ENCODE results near the gene TADA3. TPM values are rescaled to one million over a fixed set of nuclear protein-coding genes. Genes with fewer than 3 reads are reported as not detected.

TADA3 gene
- total RNA-seq, 2 donors from 2014 or later, result 37.4 to 37.6 TPM

DNA sequence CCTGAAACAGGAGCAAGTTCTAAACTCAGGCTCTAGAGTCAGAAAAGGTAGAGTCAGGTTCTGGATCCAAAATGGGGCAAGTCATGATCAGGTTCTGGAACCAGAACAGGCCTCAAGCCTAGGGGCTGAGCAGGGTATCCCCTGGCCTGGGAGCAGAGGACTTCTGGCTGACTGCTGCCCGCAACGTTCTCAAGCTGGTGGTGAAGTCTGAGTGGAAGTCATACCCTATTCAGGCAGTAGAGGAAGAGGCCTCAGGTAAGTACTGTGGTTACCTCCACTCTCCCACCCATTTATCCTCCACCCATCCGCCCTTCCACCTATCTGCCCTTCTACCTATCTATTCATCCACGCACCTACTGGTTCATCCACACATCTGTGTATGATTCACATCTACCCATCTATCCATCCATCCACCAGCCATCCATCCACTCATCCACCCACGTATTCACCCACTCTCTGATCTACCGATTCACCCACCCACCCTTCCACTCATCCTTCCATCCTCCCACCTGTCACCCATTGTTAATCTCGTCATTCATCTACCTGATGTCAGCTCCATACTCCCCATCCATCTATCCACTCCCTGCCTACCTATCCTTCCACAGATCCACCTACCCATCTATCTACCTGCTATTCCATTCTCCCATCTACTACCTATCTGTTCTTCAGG is 26.5 kb upstream of the TADA3 start:
- no peaks in the 10 kb centered on the region for H3K9me3 ChIP-seq
- intact Hi-C loops (cut with DNase I), result no loop called here
- H3K4me3 ChIP-seq, result no peak overlapping the region
- no peaks in the 10 kb centered on the region for H3K27me3 ChIP-seq
- 87 to 92% methylated on average over 6 of the region's 7 CpGs for WGBS, 2 donors
- H3K4me1 ChIP-seq, result no peaks in the 10 kb centered on the region
- no peak overlapping the region for H3K27ac ChIP-seq
- ATAC-seq, result no peak
- DNase-seq, result no peak
- no peaks in the 10 kb centered on the region for H3K36me3 ChIP-seq (replicated peaks in 1 of 2; ENCODE audit: insufficient read depth in 1 of 2, low read depth in 2 of 2)
- TF ChIP-seq POLR2A (IDR thresholded peaks at IDR 0.05), result no peak
- TF ChIP-seq, protein P1, sequence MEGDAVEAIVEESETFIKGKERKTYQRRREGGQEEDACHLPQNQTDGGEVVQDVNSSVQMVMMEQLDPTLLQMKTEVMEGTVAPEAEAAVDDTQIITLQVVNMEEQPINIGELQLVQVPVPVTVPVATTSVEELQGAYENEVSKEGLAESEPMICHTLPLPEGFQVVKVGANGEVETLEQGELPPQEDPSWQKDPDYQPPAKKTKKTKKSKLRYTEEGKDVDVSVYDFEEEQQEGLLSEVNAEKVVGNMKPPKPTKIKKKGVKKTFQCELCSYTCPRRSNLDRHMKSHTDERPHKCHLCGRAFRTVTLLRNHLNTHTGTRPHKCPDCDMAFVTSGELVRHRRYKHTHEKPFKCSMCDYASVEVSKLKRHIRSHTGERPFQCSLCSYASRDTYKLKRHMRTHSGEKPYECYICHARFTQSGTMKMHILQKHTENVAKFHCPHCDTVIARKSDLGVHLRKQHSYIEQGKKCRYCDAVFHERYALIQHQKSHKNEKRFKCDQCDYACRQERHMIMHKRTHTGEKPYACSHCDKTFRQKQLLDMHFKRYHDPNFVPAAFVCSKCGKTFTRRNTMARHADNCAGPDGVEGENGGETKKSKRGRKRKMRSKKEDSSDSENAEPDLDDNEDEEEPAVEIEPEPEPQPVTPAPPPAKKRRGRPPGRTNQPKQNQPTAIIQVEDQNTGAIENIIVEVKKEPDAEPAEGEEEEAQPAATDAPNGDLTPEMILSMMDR (IDR thresholded peaks at IDR 0.05), result no peak

DNA sequence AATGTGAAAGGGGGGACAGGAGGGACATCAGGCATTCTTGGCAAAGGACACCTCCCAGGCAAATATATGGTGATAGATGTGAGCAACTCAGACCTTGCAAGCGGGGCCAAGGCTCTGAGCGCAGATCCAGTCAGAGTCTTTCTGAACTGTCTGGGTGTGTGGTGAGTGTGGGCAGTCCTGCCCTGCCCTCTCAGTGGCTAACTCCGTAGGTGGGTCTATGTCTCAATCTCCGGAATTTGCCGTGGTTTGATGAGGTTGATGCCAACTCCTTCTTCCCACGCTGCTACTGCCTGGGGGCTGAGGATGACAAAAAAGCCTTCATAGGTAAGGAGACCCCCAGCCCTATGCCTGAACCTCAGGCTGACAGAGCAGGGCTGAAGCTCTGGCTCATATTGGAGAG is 25.2 kb upstream of the TADA3 start:
- H3K9me3 ChIP-seq, result no peaks in the 10 kb centered on the region
- 74 to 80% methylated on average over 1 to 6 of the region's 6 CpGs for WGBS, 2 donors
- H3K27me3 ChIP-seq, result no peaks in the 10 kb centered on the region
- H3K36me3 ChIP-seq (replicated peaks in 1 of 2; ENCODE audit: insufficient read depth in 1 of 2, low read depth in 2 of 2), result no peaks in the 10 kb centered on the region
- ATAC-seq, result no peak
- H3K4me1 ChIP-seq, result no peaks in the 10 kb centered on the region
- DNase-seq, result no peak
- TF ChIP-seq, protein P1 (IDR thresholded peaks at IDR 0.05), result no peak
- no peak for TF ChIP-seq POLR2A (IDR thresholded peaks at IDR 0.05)
- no peak overlapping the region for H3K27ac ChIP-seq
- no peak overlapping the region for H3K4me3 ChIP-seq
- intact Hi-C loops (cut with DNase I), result no loop called here

DNA sequence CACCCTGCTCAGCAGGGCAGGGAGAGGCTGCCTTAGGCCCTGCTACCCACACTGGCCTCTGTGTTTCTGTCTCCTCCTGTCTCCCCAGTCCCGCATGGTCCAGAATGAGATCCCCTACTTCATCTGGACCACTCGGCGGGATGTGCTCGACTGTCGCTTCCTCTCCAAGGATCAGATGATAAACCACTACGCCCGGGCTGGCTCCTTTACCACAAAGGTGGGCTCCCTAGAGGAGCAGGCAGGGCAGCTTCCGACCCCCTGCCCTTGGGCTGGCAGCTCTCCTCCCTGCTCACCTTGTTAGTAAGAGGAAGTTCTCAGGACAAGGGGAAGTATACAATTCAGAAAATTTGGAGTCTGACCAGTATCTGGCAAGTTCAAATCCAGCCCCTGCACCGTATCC is 23.7 kb upstream of the TADA3 start:
- Histone ChIP-seq H3K4me3 (no peak overlapping the region), H3K4me1 (peaks cover under 1% of the 10 kb centered on the region), H3K9me3 (no peaks in the 10 kb centered on the region), H3K27ac (no peak overlapping the region), H3K36me3 (replicated peaks in 1 of 2; ENCODE audit: insufficient read depth in 1 of 2, low read depth in 2 of 2) (no peaks in the 10 kb centered on the region), H3K27me3 (no peaks in the 10 kb centered on the region)
- intact Hi-C loops (cut with DNase I), result no loop called here
- 86 to 88% methylated on average over 9 of the region's 9 CpGs for WGBS, 2 donors
- no peak for TF ChIP-seq POLR2A (IDR thresholded peaks at IDR 0.05)
- TF ChIP-seq, protein P1 (IDR thresholded peaks at IDR 0.05), result no peak
- DNase-seq (no peak), ATAC-seq (no peak)

DNA sequence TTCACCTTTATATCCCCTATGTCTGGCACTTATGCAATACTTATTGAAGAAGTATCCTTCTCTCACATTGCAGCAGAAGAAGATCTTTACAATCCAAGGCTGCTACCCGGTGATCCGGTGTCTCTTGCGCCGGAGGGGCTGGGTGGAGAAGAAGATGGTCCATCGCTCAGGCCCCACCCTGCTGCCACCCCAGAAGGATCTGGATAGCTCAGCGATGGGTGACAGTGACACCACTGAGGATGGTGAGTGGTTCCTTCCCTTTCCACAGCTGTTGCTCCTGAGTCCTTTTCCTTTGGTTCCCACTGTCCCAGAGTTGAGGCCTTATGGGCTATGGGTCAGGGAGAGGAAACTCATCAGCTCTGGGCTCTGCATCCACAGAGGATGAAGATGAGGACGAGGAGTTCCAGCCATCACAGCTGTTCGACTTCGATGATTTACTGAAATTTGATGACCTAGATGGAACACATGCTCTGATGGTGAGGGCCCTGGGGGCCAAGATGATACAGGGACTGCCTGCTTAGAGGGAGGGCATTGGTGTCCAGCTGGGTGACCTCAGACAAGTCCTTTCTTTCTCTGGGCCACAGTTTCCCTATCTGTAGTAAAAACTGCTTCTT is 20.7 kb upstream of the TADA3 start:
- no peak for TF ChIP-seq POLR2A (IDR thresholded peaks at IDR 0.05)
- TF ChIP-seq, protein P1 (IDR thresholded peaks at IDR 0.05), result no peak
- intact Hi-C loops (cut with DNase I), result no loop called here

DNA sequence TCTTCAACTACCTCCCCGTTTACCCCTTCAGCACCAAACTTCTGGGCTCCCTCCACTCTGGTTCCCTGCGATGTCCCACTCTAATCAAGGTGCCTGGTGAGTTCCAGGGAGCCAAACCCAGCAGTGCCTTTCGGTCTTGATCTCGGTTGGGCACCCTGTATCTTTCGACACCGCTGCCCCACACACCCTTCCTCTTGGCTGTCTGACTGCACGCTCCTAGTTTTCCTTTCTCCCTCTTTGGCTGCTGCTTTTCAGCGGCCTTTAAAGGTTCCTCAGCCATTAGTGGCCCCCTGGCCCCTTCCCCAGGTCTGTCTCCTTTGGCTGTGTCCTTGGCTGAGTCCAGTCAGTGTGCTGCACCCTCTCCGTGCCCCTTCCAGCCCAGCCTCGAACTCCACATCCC is 18.6 kb upstream of the TADA3 start:
- intact Hi-C loops (cut with DNase I), result no loop called here
- ATAC-seq, result no peak
- WGBS, 2 donors, result 67 to 78% methylated on average over 10 of the region's 10 CpGs
- H3K27ac ChIP-seq, result no peak overlapping the region
- H3K27me3 ChIP-seq, result no peaks in the 10 kb centered on the region
- no peak overlapping the region for H3K4me3 ChIP-seq
- H3K36me3 ChIP-seq (replicated peaks in 1 of 2; ENCODE audit: insufficient read depth in 1 of 2, low read depth in 2 of 2), result peaks cover 0 to under 1% of the 10 kb centered on the region in 2 donors
- DNase-seq, result no peak
- TF ChIP-seq POLR2A (IDR thresholded peaks at IDR 0.05), result no peak
- TF ChIP-seq, protein P1 (IDR thresholded peaks at IDR 0.05), result no peak
- no peaks in the 10 kb centered on the region for H3K9me3 ChIP-seq
- H3K4me1 ChIP-seq, result peaks cover 21% of the 10 kb centered on the region

More for the DNA sequence above, 20.7 kb upstream of the TADA3 start:
- DNase-seq, result no peak
- peaks cover 21% of the 10 kb centered on the region for H3K4me1 ChIP-seq
- H3K4me3 ChIP-seq, result no peak overlapping the region
- H3K27me3 ChIP-seq, result no peaks in the 10 kb centered on the region
- no peak overlapping the region for H3K27ac ChIP-seq
- ATAC-seq, result no peak
- no peaks in the 10 kb centered on the region for H3K9me3 ChIP-seq
- 91 to 98% methylated on average over 9 of the region's 9 CpGs for WGBS, 2 donors
- H3K36me3 ChIP-seq (replicated peaks in 1 of 2; ENCODE audit: insufficient read depth in 1 of 2, low read depth in 2 of 2), result no peaks in the 10 kb centered on the region
